HepG2 (cell line): ENCODE data around the gene LIF. TPM values are rescaled to one million over a fixed set of nuclear protein-coding genes. Genes with fewer than 3 reads are reported as not detected.

ENCODE experiments used
- ATAC-seq: fragments of 200-7000 bp; cut with Tn5 transposase; 3 replicates; pipeline ENCODE4 v1.9.1; 2020; ENCODE audit warnings: mild to moderate bottlenecking, moderate library complexity
- BruUV-seq: library from RNA; stranded (reverse); fragments of 400-500 nt; replicated peaks from 2 replicates; lab custom pipeline; 2021; lab: Mats Ljungman, UMichigan
- CTCF ChIA-PET: fragments of 300-600 bp; formaldehyde crosslinking; extraction: SDS; loops from one replicate; lab custom pipeline; 2021; ENCODE audit warnings: low total read pairs, inconsistent platforms, low intra/inter-chr PET ratio; lab: Yijun Ruan, JAX
- POLR2A ChIA-PET: fragments of 350-600 bp; sonication (Branson Sonifier 250); formaldehyde crosslinking; loops from one replicate; lab custom pipeline; 2020; ENCODE audit warnings: antibody characterized with exemption, inconsistent platforms; lab: Yijun Ruan, JAX
- DNase-seq: peaks from one replicate; pipeline ENCODE4 v3.0.0-alpha.2; 2015; ENCODE audit warnings: low spot score
- FAIRE-seq: peaks from 3 replicates; lab custom pipeline; 2011; peaks lifted over from hg19 to GRCh38; lab: Jason Lieb, UNC
- H2AFZ ChIP-seq: one replicate; pipeline ENCODE4 v1.6.1; 2011; ENCODE audit warnings: low read length, inconsistent platforms
- H3K27ac ChIP-seq: fragments of 300-600 bp; 3 replicates; pipeline ENCODE4 v1.8.0; 2011; ENCODE audit warnings: mixed run types, mild to moderate bottlenecking, mixed read lengths, low read length, inconsistent platforms; ENCODE audit not compliant: insufficient read depth; ENCODE audit errors: extremely low read length
- H3K27me3 ChIP-seq, 2 experiments: fragments of 200-600 bp in 1 of 2; 2 replicates in 1 of 2; 3 replicates in 1 of 2; pipeline versions ENCODE4 v1.6.0 to v1.8.0; 2011; ENCODE audit warnings: low read length in 2 of 2, mild to moderate bottlenecking in 2 of 2, moderate library complexity in 2 of 2, inconsistent platforms in 1 of 2; ENCODE audit not compliant: insufficient read depth in 2 of 2, control insufficient read depth in 1 of 2
- H3K36me3 ChIP-seq, 2 experiments: fragments of 200-600 bp in 1 of 2; replicated peaks in 1 of 2; 2 replicates in 1 of 2; 3 replicates in 1 of 2; pipeline versions ENCODE4 v1.5.1 to v1.8.0; 2011; ENCODE audit warnings: low read length in 2 of 2, inconsistent platforms in 1 of 2; ENCODE audit not compliant: insufficient read depth in 2 of 2, control insufficient read depth in 1 of 2
- H3K4me1 ChIP-seq: 2 replicates; pipeline ENCODE4 v1.5.1; 2012; ENCODE audit warnings: low read length, inconsistent platforms; ENCODE audit not compliant: insufficient read depth
- H3K4me2 ChIP-seq: 2 replicates; pipeline ENCODE4 v1.6.0; 2011; ENCODE audit warnings: low read depth, low read length, inconsistent platforms
- H3K4me3 ChIP-seq, 3 experiments: fragments of 200-600 bp in 1 of 3; sonication (generic), shearing (Covaris generic) in 1 of 3; replicated peaks in 1 of 3; 2 replicates each; pipeline ENCODE4 v1.5.1; 2011 to 2016; ENCODE audit warnings: low read length in 3 of 3, inconsistent platforms in 2 of 3, low read depth in 2 of 3, mild to moderate bottlenecking in 2 of 3, control low read depth in 1 of 3, mixed read lengths in 1 of 3; ENCODE audit not compliant: insufficient read depth in 1 of 3
- H3K79me2 ChIP-seq: one replicate; pipeline ENCODE4 v1.6.1; 2011; ENCODE audit warnings: low read length, inconsistent platforms; ENCODE audit not compliant: insufficient read depth
- H3K9ac ChIP-seq: 2 replicates; pipeline ENCODE4 v1.6.0; 2011; ENCODE audit warnings: mild to moderate bottlenecking, low read depth, low read length, inconsistent platforms; ENCODE audit not compliant: insufficient read depth
- H3K9me3 ChIP-seq: 2 replicates; pipeline ENCODE4 v1.5.1; 2012; ENCODE audit warnings: mild to moderate bottlenecking, low read length
- H4K20me1 ChIP-seq: 2 replicates; pipeline ENCODE4 v1.6.0; 2011; ENCODE audit warnings: inconsistent platforms, mild to moderate bottlenecking, low read length, moderate library complexity; ENCODE audit not compliant: insufficient read depth
- THAP7 ChIP-seq: sonication (generic); formaldehyde crosslinking; IDR thresholded peaks from 2 replicates; pipeline ENCODE4 v1.8.1; 2023; ENCODE audit warnings: mild to moderate bottlenecking, missing genetic modification reagents
- ZNF687 ChIP-seq: sonication (generic); formaldehyde crosslinking; IDR thresholded peaks from 2 replicates; pipeline ENCODE4 v1.5.1; 2020; ENCODE audit warnings: mild to moderate bottlenecking, missing genetic modification reagents, moderate library complexity
- WGBS: methylation state at CpG from one replicate; pipeline ENCODE4 v1.1.6; 2017; ENCODE audit warnings: low lambda C conversion rate; 5-methylcytosine and 5-hydroxymethylcytosine counted together
- in situ Hi-C: cut with HindIII; loops from 2 replicates; pipeline ENCODE4 v1.10.0; 2017; ENCODE audit warnings: low pct_unique_long_range_greater_than_20kb; ENCODE audit not compliant: extremely low pct_ligation_motif_present
- intact Hi-C: fragments of 100-400 bp; cut with micrococcal nuclease; formaldehyde crosslinking; loops from one replicate; pipeline ENCODE4 v1.10.0; 2022; ENCODE audit not compliant: unreplicated experiment
- polyA plus RNA-seq, 8 experiments: library from polyadenylated mRNA; depleted of rRNA in 3 of 8; stranded (reverse) in 7 of 8; unstranded in 1 of 8; fragments of >200 nt; fragmentation: Illumina TruSeq in 4 of 8; extraction: Trizol in 4 of 8; gene quantifications; 2 replicates each; pipeline versions ENCODE4 v1.2.1 to v1.2.3, GENCODE V29; 2011 to 2016; ENCODE audit warnings: low read depth in 4 of 8, missing spikeins in 1 of 8, mixed read lengths in 1 of 8; ENCODE audit not compliant: insufficient read depth in 1 of 8
- total RNA-seq, 5 experiments: library from RNA; depleted of rRNA; stranded (reverse); fragments of >200 nt; fragmentation: Illumina TruSeq; extraction: Trizol; gene quantifications; 2 replicates each; pipeline ENCODE4 v1.2.3, GENCODE V29; 2016; ENCODE audit warnings: low read depth in 1 of 5

The LIF gene
- total and polyA plus RNA-seq, 2 of the 13 experiments (the other 11 are each of a cell fraction or from before 2014, with no cell fraction given), result 3.6 to 8.5 TPM

GRCh38 chr22:30228509-30229359, 17.8 kb downstream of the LIF start:
- no peak for DNase-seq
- no peak overlapping the region; the same call in 1 of the 2 replicates for H3K4me2 ChIP-seq
- ATAC-seq, result no peak
- no peaks in the 10 kb centered on the region for H3K79me2 ChIP-seq
- H2AFZ ChIP-seq, result no peak overlapping the region
- no peak for FAIRE-seq
- POLR2A ChIA-PET, result no interaction called here
- H3K36me3 ChIP-seq, result no peaks in the 10 kb centered on the region
- H3K9me3 ChIP-seq, result no peaks in the 10 kb centered on the region
- H3K4me1 ChIP-seq, result peaks cover 44% of the 10 kb centered on the region
- in situ Hi-C loops, result no loop called here
- no peak overlapping the region for H3K9ac ChIP-seq
- intact Hi-C loops, result no loop called here
- H3K4me3 ChIP-seq, result no peak overlapping the region
- TF ChIP-seq ZNF687 (CRISPR knock-in tag) (peak; percentile 29; the same call in 1 of the 2 replicates), THAP7 (no peak)
- 19% methylated on average over 7 of the region's 21 CpGs for WGBS
- H3K27me3 ChIP-seq, result peaks cover 14 to 49% of the 10 kb centered on the region in 2 experiments; a peak in 4 of 5 replicates
- CTCF ChIA-PET, result no interaction called here
- H4K20me1 ChIP-seq, result no peaks in the 10 kb centered on the region
- no TSS peak for BruUV-seq
- H3K27ac ChIP-seq, result no peak overlapping the region
